Stomach smooth muscle (tissue), 2 donors: ENCODE measurements around the gene USP44.

ENCODE experiments used
- H3K27ac ChIP-seq: one replicate; pipeline ENCODE4 v1.7.0; 2013; ENCODE audit warnings: mild to moderate bottlenecking, low read length, inconsistent platforms
- H3K27me3 ChIP-seq, 2 donors: one replicate each; pipeline ENCODE4 v1.7.0; 2013; ENCODE audit warnings: low read length in 2 of 2; ENCODE audit not compliant: insufficient read depth in 2 of 2, control insufficient read depth in 1 of 2
- H3K36me3 ChIP-seq, 2 donors: one replicate each; pipeline ENCODE4 v1.7.0; 2013; ENCODE audit warnings: low read length in 2 of 2; ENCODE audit not compliant: control insufficient read depth in 2 of 2, insufficient read depth in 2 of 2
- H3K4me1 ChIP-seq: one replicate; pipeline ENCODE4 v1.7.0; 2013; ENCODE audit warnings: low read length; ENCODE audit not compliant: control insufficient read depth, insufficient read depth
- H3K4me3 ChIP-seq, 2 donors: one replicate each; pipeline ENCODE4 v1.7.0; 2013; ENCODE audit warnings: low read length in 2 of 2
- H3K9ac ChIP-seq, 2 donors: one replicate each; pipeline ENCODE4 v1.7.0; 2013; ENCODE audit warnings: low read length in 2 of 2, mild to moderate bottlenecking in 1 of 2
- H3K9me3 ChIP-seq, 2 donors: one replicate each; pipeline ENCODE4 v1.7.0; 2013; ENCODE audit warnings: low read length in 2 of 2; ENCODE audit not compliant: control insufficient read depth in 2 of 2
- donor health status: healthy.
- donor health status: Pancreatic carcinoma.

Gene USP44

GRCh38 chr12:95548539-95549391, 2.5 kb downstream of the USP44 start:
- Histone ChIP-seq H3K4me3 (peak overlapping the region; percentile 77 to 83), H3K36me3 (no peaks in the 10 kb centered on the region), H3K9ac (peak overlapping the region; percentile 65 to 69), H3K9me3 (peaks cover 3 to 5% of the 10 kb centered on the region in 2 donors), H3K27me3 (no peaks in the 10 kb centered on the region), H3K4me1 (no peaks in the 10 kb centered on the region), H3K27ac (peak overlapping the region; percentile 11)

DNA sequence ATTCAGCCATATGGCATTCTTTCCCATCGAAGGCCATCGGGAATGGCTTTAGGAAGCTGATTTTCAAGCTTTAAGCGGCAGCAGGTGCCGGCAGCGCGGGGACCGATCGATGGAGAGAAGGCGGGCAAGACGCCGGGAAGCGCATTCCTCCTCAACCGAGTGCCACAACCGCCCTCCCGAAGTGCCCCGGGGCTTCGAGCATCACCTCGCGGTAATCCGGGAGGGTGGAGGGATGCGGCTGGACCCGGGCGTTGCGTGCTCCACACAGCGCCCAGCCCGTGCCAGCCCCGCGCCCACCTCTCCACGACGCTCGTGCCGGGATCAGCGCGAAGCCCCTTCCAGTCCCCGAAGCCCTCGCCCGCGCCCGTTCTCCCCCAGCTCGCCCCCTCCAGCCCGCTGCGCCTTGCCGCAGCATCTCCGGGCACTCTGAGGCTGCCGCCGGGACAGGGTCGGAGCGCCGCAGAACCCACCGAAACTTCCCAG, 3.2 kb downstream of the USP44 start:
- Histone ChIP-seq H3K4me1 (no peaks in the 10 kb centered on the region), H3K36me3 (no peaks in the 10 kb centered on the region), H3K27ac (peak overlapping the region; percentile 11), H3K9ac (peak overlapping the region; percentile 65 to 69), H3K4me3 (peak overlapping the region; percentile 77 to 83), H3K9me3 (peaks cover 3 to 5% of the 10 kb centered on the region in 2 donors), H3K27me3 (no peaks in the 10 kb centered on the region)

GRCh38 chr12:95547522-95548055, 3.7 kb downstream of the USP44 start:
- Histone ChIP-seq H3K9me3 (peaks cover 3 to 5% of the 10 kb centered on the region in 2 donors), H3K27ac (peak overlapping the region; percentile 11), H3K27me3 (no peaks in the 10 kb centered on the region), H3K36me3 (no peaks in the 10 kb centered on the region), H3K4me1 (no peaks in the 10 kb centered on the region), H3K4me3 (peak overlapping the region; percentile 77 to 83), H3K9ac (peak overlapping the region; percentile 65 to 69)

GRCh38 chr12:95546491-95546813, 4.8 kb downstream of the USP44 start:
- H3K27me3 ChIP-seq, result no peaks in the 10 kb centered on the region
- H3K9ac ChIP-seq, result no peak overlapping the region
- H3K27ac ChIP-seq, result no peak overlapping the region
- no peaks in the 10 kb centered on the region for H3K4me1 ChIP-seq
- no peak overlapping the region for H3K4me3 ChIP-seq
- H3K36me3 ChIP-seq, result no peaks in the 10 kb centered on the region
- peaks cover 3 to 5% of the 10 kb centered on the region in 2 donors for H3K9me3 ChIP-seq

DNA sequence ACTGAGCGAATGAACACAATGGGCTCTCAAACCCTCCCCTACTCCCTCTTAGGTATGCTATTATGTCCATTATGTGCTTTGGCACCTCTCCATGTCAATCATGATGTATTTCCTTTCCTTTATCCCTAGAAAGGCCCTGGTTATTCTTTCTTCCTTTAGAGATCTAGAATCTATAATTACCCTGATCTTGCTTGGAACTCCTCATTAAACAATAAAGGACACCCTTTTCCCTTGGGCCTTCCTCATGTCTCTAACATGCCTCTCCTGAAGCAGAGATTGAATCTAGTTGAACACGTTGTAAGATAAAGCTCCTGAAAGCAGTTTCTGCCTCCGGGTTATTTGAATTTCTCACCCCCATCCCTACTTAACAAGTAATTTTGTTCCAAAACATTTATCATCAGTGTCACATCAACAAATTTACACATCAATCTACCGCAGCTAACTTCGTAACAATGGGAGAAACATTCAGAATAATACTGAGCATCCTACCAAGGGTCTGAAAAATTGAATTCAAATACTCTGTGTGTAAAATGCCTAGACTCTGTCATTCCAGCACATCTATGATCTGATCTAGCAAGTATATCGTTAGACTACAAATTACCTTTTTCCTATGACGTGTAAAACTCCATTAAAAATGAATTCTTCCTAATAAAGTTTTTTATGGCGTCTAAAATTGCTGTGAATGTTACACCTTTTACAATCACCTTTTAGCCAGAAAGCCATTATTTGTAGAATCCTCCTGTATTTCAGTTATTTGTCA, 5.4 kb downstream of the USP44 start:
- no peaks in the 10 kb centered on the region for H3K4me1 ChIP-seq
- H3K27ac ChIP-seq, result no peak overlapping the region
- H3K36me3 ChIP-seq, result no peaks in the 10 kb centered on the region
- H3K9me3 ChIP-seq, result peaks cover 3 to 5% of the 10 kb centered on the region in 2 donors
- H3K27me3 ChIP-seq, result no peaks in the 10 kb centered on the region
- H3K9ac ChIP-seq, result no peak overlapping the region
- H3K4me3 ChIP-seq, result no peak overlapping the region

GRCh38 chr12:95545303-95545702, 6.0 kb downstream of the USP44 start:
- Histone ChIP-seq H3K9ac (no peak overlapping the region), H3K27me3 (no peaks in the 10 kb centered on the region), H3K4me3 (no peak overlapping the region), H3K27ac (no peak overlapping the region), H3K36me3 (no peaks in the 10 kb centered on the region), H3K9me3 (peaks cover 3 to 5% of the 10 kb centered on the region in 2 donors), H3K4me1 (no peaks in the 10 kb centered on the region)

DNA sequence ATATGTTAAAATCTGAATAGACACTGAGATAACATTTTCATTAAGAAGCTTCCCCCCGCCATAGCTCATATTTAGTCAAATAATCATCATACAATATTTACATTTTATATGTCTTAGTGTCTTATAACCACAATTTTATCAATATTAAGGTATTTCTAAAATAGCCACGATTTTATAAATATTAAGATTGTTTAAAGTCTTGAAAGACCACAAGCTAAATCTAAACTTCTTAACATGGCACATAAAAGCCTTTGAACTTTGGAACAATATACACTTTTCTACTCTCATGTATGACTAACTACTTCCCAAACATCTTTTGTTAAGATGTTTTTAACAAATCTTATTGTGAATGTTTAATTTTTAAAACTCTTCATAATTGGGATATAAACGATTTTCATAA, 6.5 kb downstream of the USP44 start:
- H3K4me1 ChIP-seq, result no peaks in the 10 kb centered on the region
- peaks cover 3 to 5% of the 10 kb centered on the region in 2 donors for H3K9me3 ChIP-seq
- no peak overlapping the region for H3K4me3 ChIP-seq
- H3K36me3 ChIP-seq, result no peaks in the 10 kb centered on the region
- no peaks in the 10 kb centered on the region for H3K27me3 ChIP-seq
- H3K27ac ChIP-seq, result no peak overlapping the region
- no peak overlapping the region for H3K9ac ChIP-seq

- H3K4me1 ChIP-seq, result no peaks in the 10 kb centered on the region
- no peak overlapping the region for H3K27ac ChIP-seq
- H3K9ac ChIP-seq, result no peak overlapping the region
- H3K4me3 ChIP-seq, result no peak overlapping the region
- no peaks in the 10 kb centered on the region for H3K36me3 ChIP-seq
- H3K27me3 ChIP-seq, result no peaks in the 10 kb centered on the region
- no peaks in the 10 kb centered on the region for H3K9me3 ChIP-seq
Measured at GRCh38 chr12:95543305-95543704, 8.0 kb downstream of the USP44 start.

DNA sequence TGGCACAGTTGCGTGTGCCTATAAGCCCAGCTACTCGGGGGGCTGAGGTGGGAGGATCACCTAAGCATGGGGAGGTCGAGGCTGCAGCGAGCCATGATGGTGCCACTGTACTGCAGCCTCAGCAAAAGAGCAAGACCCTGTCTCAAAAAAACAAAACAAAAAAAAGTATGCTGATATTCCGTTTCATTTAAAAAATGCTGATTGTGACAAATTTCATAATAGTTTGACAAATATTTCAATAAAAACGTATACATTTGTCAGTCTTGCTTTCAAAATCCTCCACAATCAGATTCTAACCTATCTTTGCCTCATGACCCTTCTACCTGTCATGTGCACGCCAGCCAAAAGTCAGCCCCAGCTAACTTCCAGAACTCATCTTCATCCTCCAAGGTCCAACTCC, 9.8 kb downstream of the USP44 start:
- H3K9ac ChIP-seq, result no peak overlapping the region
- H3K36me3 ChIP-seq, result no peaks in the 10 kb centered on the region
- H3K4me1 ChIP-seq, result no peaks in the 10 kb centered on the region

GRCh38 chr12:95538656-95539055, 12.6 kb downstream of the USP44 start:
- Histone ChIP-seq H3K27me3 (no peaks in the 10 kb centered on the region), H3K4me1 (peaks cover 4% of the 10 kb centered on the region), H3K9ac (no peak overlapping the region), H3K9me3 (no peaks in the 10 kb centered on the region), H3K36me3 (no peaks in the 10 kb centered on the region), H3K4me3 (no peak overlapping the region), H3K27ac (no peak overlapping the region)

More for the DNA sequence above, 9.8 kb downstream of the USP44 start:
- Histone ChIP-seq H3K27me3 (no peaks in the 10 kb centered on the region), H3K9me3 (no peaks in the 10 kb centered on the region), H3K27ac (no peak overlapping the region), H3K4me3 (no peak overlapping the region)
